Measurements from ENCODE around the gene ADAM10.

DNA sequence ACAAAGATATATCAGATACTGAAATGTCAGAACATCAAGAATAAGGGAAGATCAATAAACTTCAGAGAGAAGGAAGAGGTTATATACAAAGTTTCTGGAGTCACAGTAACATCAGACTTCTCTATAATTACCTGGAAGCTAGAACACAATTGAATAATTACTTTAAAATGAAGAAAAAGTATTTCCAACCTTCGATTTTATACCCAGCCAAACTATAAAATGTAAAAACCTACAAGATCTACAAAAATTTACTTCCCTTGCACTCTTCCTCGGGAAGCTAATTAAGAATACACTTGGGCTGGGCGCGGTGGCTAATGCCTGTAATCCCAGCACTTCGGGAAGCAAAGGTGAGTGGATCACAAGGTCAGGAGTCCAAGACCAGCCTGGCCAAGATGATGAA is 15.0 kb upstream of the ADAM10 start:
- TF ChIP-seq, protein P1, sequence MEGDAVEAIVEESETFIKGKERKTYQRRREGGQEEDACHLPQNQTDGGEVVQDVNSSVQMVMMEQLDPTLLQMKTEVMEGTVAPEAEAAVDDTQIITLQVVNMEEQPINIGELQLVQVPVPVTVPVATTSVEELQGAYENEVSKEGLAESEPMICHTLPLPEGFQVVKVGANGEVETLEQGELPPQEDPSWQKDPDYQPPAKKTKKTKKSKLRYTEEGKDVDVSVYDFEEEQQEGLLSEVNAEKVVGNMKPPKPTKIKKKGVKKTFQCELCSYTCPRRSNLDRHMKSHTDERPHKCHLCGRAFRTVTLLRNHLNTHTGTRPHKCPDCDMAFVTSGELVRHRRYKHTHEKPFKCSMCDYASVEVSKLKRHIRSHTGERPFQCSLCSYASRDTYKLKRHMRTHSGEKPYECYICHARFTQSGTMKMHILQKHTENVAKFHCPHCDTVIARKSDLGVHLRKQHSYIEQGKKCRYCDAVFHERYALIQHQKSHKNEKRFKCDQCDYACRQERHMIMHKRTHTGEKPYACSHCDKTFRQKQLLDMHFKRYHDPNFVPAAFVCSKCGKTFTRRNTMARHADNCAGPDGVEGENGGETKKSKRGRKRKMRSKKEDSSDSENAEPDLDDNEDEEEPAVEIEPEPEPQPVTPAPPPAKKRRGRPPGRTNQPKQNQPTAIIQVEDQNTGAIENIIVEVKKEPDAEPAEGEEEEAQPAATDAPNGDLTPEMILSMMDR (IDR thresholded peaks at IDR 0.05), result no peak
- no peak for TF ChIP-seq ZFX (IDR thresholded peaks at IDR 0.05; ENCODE audit: borderline replicate concordance)
